HCT116 (cell line): Measurements from ENCODE around the gene LFNG. TPM values are rescaled to one million over a fixed set of nuclear protein-coding genes. Genes with fewer than 3 reads are reported as not detected.

Experiments used
- ATAC-seq: fragments of 200-7000 bp; cut with Tn5 transposase; 2 replicates; pipeline ENCODE4 v1.9.1; 2020; ENCODE audit warnings: mild to moderate bottlenecking, moderate library complexity
- BruUV-seq: library from RNA; stranded (reverse); fragments of 400-500 nt; replicated peaks from 2 replicates; lab custom pipeline; 2021; lab: Mats Ljungman, UMichigan
- CTCF ChIA-PET: fragments of 300-600 bp; sonication (Branson Sonifier 250); formaldehyde crosslinking; loops from one replicate; lab custom pipeline; 2021; ENCODE audit warnings: antibody characterized with exemption; lab: Charles Lee
- POLR2A ChIA-PET: fragments of 300-600, 350-600 bp; sonication (Branson Sonifier 250); formaldehyde crosslinking; loops from one replicate; lab custom pipeline; 2021; ENCODE audit warnings: antibody characterized with exemption; lab: Charles Lee
- RAD21 ChIA-PET, 2 experiments: fragments of 300-600 bp; sonication (Branson Sonifier 250); formaldehyde crosslinking; loops; one replicate each; lab custom pipeline; 2023; ENCODE audit warnings: low total read pairs in 2 of 2; ENCODE audit not compliant: uncharacterized antibody in 2 of 2, unreplicated experiment in 2 of 2, low non-redundant PET in 1 of 2; lab: Charles Lee
- DNase-seq: peaks from one replicate; pipeline ENCODE4 v3.0.0-alpha.2; 2010; ENCODE audit warnings: low read depth, low spot score
- H2AFZ ChIP-seq: fragments of 200-600 bp; shearing (Covaris generic), sonication (generic); 2 replicates; pipeline ENCODE4 v1.6.1; 2017; ENCODE audit warnings: low read depth, mixed run types, mixed read lengths, antibody characterized with exemption, low read length; ENCODE audit not compliant: poor library complexity, severe bottlenecking
- H3K27ac ChIP-seq: 2 replicates; pipeline ENCODE4 v1.5.1; 2012; ENCODE audit warnings: low read depth, low read length
- H3K27me3 ChIP-seq: fragments of 200-600 bp; sonication (generic); 2 replicates; pipeline ENCODE4 v1.6.1; 2016; ENCODE audit warnings: mixed run types, low read length, mixed read lengths; ENCODE audit not compliant: insufficient read depth
- H3K36me3 ChIP-seq, 2 experiments: fragments of 200-500 bp in 1 of 2; fragments of 200-600 bp in 1 of 2; sonication (Bioruptor generic) in 1 of 2; sonication (generic) in 1 of 2; 2 replicates each; pipeline versions ENCODE4 v1.5.1 to v1.6.1; 2014 to 2016; ENCODE audit warnings: low read length in 2 of 2, inconsistent platforms in 1 of 2, mixed read lengths in 1 of 2, mixed run types in 1 of 2; ENCODE audit not compliant: insufficient read depth in 2 of 2, control insufficient read depth in 1 of 2
- H3K4me1 ChIP-seq, 2 experiments: fragments of 200-600 bp in 1 of 2; sonication (generic) in 1 of 2; 2 replicates each; pipeline versions ENCODE4 v1.5.1 to v1.6.1; 2012 to 2017; ENCODE audit warnings: low read length in 2 of 2, inconsistent platforms in 1 of 2, mild to moderate bottlenecking in 1 of 2, mixed read lengths in 1 of 2, mixed run types in 1 of 2, moderate library complexity in 1 of 2; ENCODE audit not compliant: insufficient read depth in 2 of 2, control insufficient read depth in 1 of 2
- H3K4me2 ChIP-seq: fragments of 200-600 bp; sonication (generic); 2 replicates; pipeline ENCODE4 v1.6.1; 2017; ENCODE audit warnings: mixed run types, low read length, mixed read lengths
- H3K4me3 ChIP-seq, 2 experiments: fragments of 200-600 bp in 1 of 2; sonication (generic) in 1 of 2; replicated peaks in 1 of 2; 2 replicates each; pipeline ENCODE4 v1.5.1; 2011 to 2016; ENCODE audit warnings: low read length in 2 of 2, control low read depth in 1 of 2, low read depth in 1 of 2, mild to moderate bottlenecking in 1 of 2, mixed read lengths in 1 of 2, mixed run types in 1 of 2
- H3K79me2 ChIP-seq: fragments of 200-600 bp; sonication (generic); 2 replicates; pipeline ENCODE4 v1.6.1; 2017; ENCODE audit warnings: mild to moderate bottlenecking, mixed run types, low read length, moderate library complexity, mixed read lengths; ENCODE audit not compliant: insufficient read depth
- H3K9ac ChIP-seq: fragments of 200-600 bp; sonication (generic); 2 replicates; pipeline ENCODE4 v1.6.1; 2016; ENCODE audit warnings: low read length, mixed read lengths
- H3K9me2 ChIP-seq: fragments of 200-600 bp; sonication (generic), shearing (Covaris generic); 2 replicates; pipeline ENCODE4 v1.6.1; 2017; ENCODE audit warnings: mixed run types, mild to moderate bottlenecking, moderate library complexity; ENCODE audit not compliant: insufficient read depth
- H3K9me3 ChIP-seq, 2 experiments: fragments of 200-500 bp in 1 of 2; fragments of 200-600 bp in 1 of 2; sonication (Bioruptor generic) in 1 of 2; sonication (generic) in 1 of 2; 2 replicates each; pipeline ENCODE4 v1.6.1; 2014 to 2017; ENCODE audit warnings: low read length in 2 of 2, mixed read lengths in 2 of 2, inconsistent platforms in 1 of 2, low read depth in 1 of 2, mild to moderate bottlenecking in 1 of 2, mixed run types in 1 of 2, moderate library complexity in 1 of 2; ENCODE audit not compliant: control insufficient read depth in 1 of 2, insufficient read depth in 1 of 2
- H4K20me1 ChIP-seq: fragments of 200-600 bp; sonication (generic), shearing (Covaris generic); 2 replicates; pipeline ENCODE4 v1.6.1; 2017; ENCODE audit warnings: mixed run types, mild to moderate bottlenecking, moderate library complexity; ENCODE audit not compliant: insufficient read depth
- CBX3 ChIP-seq: IDR thresholded peaks from 2 replicates; pipeline ENCODE4 v1.6.1; 2012; ENCODE audit warnings: low read depth
- CEBPB ChIP-seq: IDR thresholded peaks from 2 replicates; pipeline ENCODE4 v1.6.1; 2012; ENCODE audit warnings: low read depth
- EGR1 ChIP-seq: IDR thresholded peaks from 2 replicates; pipeline ENCODE4 v1.6.1; 2012; ENCODE audit warnings: low read depth
- EZH2 ChIP-seq: fragments of 200-600 bp; sonication (generic); IDR thresholded peaks from 2 replicates; pipeline ENCODE4 v1.6.1; 2017; ENCODE audit warnings: antibody characterized with exemption, mixed run types
- EZH2phosphoT487 ChIP-seq: fragments of 200-600 bp; IDR thresholded peaks from 2 replicates; pipeline ENCODE4 v1.6.1; 2018; ENCODE audit warnings: antibody characterized with exemption, borderline replicate concordance
- FOSL1 ChIP-seq: IDR thresholded peaks from 2 replicates; pipeline ENCODE4 v1.6.1; 2012; ENCODE audit warnings: low read depth
- JUND ChIP-seq: IDR thresholded peaks from 2 replicates; pipeline ENCODE4 v1.6.1; 2012
- POLR2A ChIP-seq: IDR thresholded peaks from 2 replicates; pipeline ENCODE4 v1.7.0; 2011; ENCODE audit warnings: borderline replicate concordance; ENCODE audit not compliant: insufficient read depth, insufficient read length; ENCODE audit errors: extremely low read depth
- POLR2AphosphoS5 ChIP-seq: IDR thresholded peaks from 2 replicates; pipeline ENCODE4 v1.6.1; 2011; ENCODE audit warnings: mild to moderate bottlenecking, low read depth, low read length, moderate library complexity
- SIN3A ChIP-seq: IDR thresholded peaks from 2 replicates; pipeline ENCODE4 v1.6.1; 2012; ENCODE audit warnings: low read depth
- SP1 ChIP-seq: IDR thresholded peaks from 2 replicates; pipeline ENCODE4 v1.6.1; 2012; ENCODE audit warnings: low read depth
- SRF ChIP-seq: IDR thresholded peaks from 2 replicates; pipeline ENCODE4 v1.6.1; 2012; ENCODE audit warnings: low read depth
- TCF7L2 ChIP-seq: IDR thresholded peaks from 2 replicates; pipeline ENCODE4 v1.7.0; 2011; ENCODE audit warnings: borderline replicate concordance, inconsistent platforms; ENCODE audit not compliant: insufficient read depth, insufficient read length; ENCODE audit errors: extremely low read depth
- YY1 ChIP-seq: IDR thresholded peaks from 2 replicates; pipeline ENCODE4 v1.6.1; 2011; ENCODE audit warnings: low read length, low read depth, moderate library complexity, mild to moderate bottlenecking; ENCODE audit not compliant: insufficient replicate concordance; ENCODE audit errors: extremely low read depth
- ZNF274 ChIP-seq: fragments of 200-500 bp; sonication (Bioruptor generic); IDR thresholded peaks from 2 replicates; pipeline ENCODE4 v1.6.1; 2014; ENCODE audit warnings: mild to moderate bottlenecking, low read depth, low read length, inconsistent platforms
- intact Hi-C: fragments of 100-400 bp; cut with micrococcal nuclease; formaldehyde crosslinking; loops from 2 replicates; pipeline ENCODE4 v1.10.0; 2022
- total RNA-seq: library from RNA; stranded (reverse); gene quantifications from one replicate; pipeline ENCODE4 v1.2.1, GENCODE V29; 2021; ENCODE audit not compliant: unreplicated experiment
- TF ChIP-seq, protein P1 (sequence below): IDR thresholded peaks from 2 replicates; pipeline ENCODE4 v1.6.1; 2011; ENCODE audit warnings: mild to moderate bottlenecking, low read length, moderate library complexity; ENCODE audit not compliant: insufficient replicate concordance; ENCODE audit errors: extremely low read depth
- TF ChIP-seq, protein P2 (sequence below): IDR thresholded peaks from 2 replicates; pipeline ENCODE4 v1.6.1; 2012
- TF ChIP-seq, protein P3 (sequence below), 3 experiments: fragments of 200-600 bp in 1 of 3; sonication (generic) in 1 of 3; IDR thresholded peaks in 2 of 3; conservative IDR thresholded peaks in 1 of 3; 2 replicates each; pipeline ENCODE4 v1.5.1; 2012 to 2017; ENCODE audit warnings: low read depth in 2 of 3, low read length in 2 of 3, antibody characterized with exemption in 1 of 3, borderline replicate concordance in 1 of 3, control low read depth in 1 of 3, mild to moderate bottlenecking in 1 of 3, mixed read lengths in 1 of 3, mixed run types in 1 of 3, moderate library complexity in 1 of 3; ENCODE audit not compliant: insufficient read depth in 1 of 3
- TF ChIP-seq, protein P4 (sequence below): IDR thresholded peaks from 2 replicates; pipeline ENCODE4 v1.6.1; 2012

The LFNG gene
- total RNA-seq, 1 experiment from 2014 or later: 14.3 TPM

DNA sequence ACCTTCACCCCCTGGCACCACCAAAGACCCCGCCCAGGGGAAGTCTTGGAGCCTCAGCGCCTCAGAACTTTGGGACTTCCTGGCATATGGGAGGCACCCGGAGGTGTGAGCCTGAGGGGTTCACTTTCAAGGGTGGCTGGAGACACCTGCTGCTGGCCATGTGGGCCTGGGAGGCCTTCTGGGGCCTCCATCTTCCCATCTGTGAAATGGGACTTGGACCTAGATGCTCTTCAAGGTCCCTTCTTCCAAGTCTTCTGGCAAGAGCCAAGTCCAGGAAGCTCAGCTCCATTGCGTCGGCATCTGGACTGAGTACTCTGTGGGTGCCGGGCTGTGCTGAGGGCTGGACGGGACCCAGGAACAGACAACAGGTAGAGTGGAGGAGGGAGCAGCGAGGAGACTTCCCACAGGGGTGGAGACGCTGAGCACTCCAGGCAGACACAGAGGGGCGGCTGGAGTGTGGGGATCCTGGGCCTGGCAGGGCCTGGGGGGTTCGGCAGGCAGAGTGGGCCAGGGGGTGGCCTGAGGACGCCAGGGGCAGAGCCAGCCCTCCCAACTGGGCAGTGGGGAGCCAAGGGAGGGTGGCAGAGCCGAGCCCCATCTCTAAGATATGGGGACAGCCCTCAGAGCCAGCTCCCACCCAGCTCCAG lies 9.3 kb upstream of the LFNG start:
- H3K27ac ChIP-seq: no peak overlapping the region
- H3K4me3 ChIP-seq: no peak overlapping the region
- no peaks in the 10 kb centered on the region for H3K27me3 ChIP-seq
- CTCF ChIA-PET: no interaction called here
- DNase-seq (no peak), ATAC-seq (no peak)
- no peaks in the 10 kb centered on the region for H3K79me2 ChIP-seq
- H3K9ac ChIP-seq: no peak overlapping the region
- no peak for TF ChIP-seq SRF
- TF ChIP-seq ZNF274: no peak
- no peak for TF ChIP-seq EZH2
- TF ChIP-seq EGR1: no peak
- TF ChIP-seq SIN3A: no peak
- TF ChIP-seq POLR2AphosphoS5: no peak
- TF ChIP-seq CBX3: no peak
- TF ChIP-seq POLR2A: no peak
- TF ChIP-seq, protein P1, sequence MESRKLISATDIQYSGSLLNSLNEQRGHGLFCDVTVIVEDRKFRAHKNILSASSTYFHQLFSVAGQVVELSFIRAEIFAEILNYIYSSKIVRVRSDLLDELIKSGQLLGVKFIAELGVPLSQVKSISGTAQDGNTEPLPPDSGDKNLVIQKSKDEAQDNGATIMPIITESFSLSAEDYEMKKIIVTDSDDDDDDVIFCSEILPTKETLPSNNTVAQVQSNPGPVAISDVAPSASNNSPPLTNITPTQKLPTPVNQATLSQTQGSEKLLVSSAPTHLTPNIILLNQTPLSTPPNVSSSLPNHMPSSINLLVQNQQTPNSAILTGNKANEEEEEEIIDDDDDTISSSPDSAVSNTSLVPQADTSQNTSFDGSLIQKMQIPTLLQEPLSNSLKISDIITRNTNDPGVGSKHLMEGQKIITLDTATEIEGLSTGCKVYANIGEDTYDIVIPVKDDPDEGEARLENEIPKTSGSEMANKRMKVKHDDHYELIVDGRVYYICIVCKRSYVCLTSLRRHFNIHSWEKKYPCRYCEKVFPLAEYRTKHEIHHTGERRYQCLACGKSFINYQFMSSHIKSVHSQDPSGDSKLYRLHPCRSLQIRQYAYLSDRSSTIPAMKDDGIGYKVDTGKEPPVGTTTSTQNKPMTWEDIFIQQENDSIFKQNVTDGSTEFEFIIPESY: no peak
- TF ChIP-seq, protein P2, sequence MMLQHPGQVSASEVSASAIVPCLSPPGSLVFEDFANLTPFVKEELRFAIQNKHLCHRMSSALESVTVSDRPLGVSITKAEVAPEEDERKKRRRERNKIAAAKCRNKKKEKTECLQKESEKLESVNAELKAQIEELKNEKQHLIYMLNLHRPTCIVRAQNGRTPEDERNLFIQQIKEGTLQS: no peak
- no peak for TF ChIP-seq CEBPB
- no peak for TF ChIP-seq YY1
- TF ChIP-seq, protein P3, sequence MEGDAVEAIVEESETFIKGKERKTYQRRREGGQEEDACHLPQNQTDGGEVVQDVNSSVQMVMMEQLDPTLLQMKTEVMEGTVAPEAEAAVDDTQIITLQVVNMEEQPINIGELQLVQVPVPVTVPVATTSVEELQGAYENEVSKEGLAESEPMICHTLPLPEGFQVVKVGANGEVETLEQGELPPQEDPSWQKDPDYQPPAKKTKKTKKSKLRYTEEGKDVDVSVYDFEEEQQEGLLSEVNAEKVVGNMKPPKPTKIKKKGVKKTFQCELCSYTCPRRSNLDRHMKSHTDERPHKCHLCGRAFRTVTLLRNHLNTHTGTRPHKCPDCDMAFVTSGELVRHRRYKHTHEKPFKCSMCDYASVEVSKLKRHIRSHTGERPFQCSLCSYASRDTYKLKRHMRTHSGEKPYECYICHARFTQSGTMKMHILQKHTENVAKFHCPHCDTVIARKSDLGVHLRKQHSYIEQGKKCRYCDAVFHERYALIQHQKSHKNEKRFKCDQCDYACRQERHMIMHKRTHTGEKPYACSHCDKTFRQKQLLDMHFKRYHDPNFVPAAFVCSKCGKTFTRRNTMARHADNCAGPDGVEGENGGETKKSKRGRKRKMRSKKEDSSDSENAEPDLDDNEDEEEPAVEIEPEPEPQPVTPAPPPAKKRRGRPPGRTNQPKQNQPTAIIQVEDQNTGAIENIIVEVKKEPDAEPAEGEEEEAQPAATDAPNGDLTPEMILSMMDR (IDR thresholded peaks at IDR 0.05 in 2 of 3, conservative IDR thresholded peaks at IDR 0.05 in 1 of 3; ENCODE audit: borderline replicate concordance in 1 of 3, insufficient read depth in 1 of 3, low read depth in 2 of 3, low read length in 2 of 3): no peak
- TF ChIP-seq EZH2phosphoT487: no peak
- TF ChIP-seq FOSL1: no peak
- TF ChIP-seq JUND: no peak
- TF ChIP-seq TCF7L2: no peak
- TF ChIP-seq, protein P4, sequence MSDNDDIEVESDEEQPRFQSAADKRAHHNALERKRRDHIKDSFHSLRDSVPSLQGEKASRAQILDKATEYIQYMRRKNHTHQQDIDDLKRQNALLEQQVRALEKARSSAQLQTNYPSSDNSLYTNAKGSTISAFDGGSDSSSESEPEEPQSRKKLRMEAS: no peak
- TF ChIP-seq SP1: no peak
- H3K9me2 ChIP-seq: no peaks in the 10 kb centered on the region
- H3K4me2 ChIP-seq: no peak overlapping the region
- intact Hi-C loops: no loop called here
- H3K9me3 ChIP-seq: no peaks in the 10 kb centered on the region
- no peak overlapping the region for H2AFZ ChIP-seq
- no TSS peak for BruUV-seq
- RAD21 ChIA-PET: no interaction called here
- no peaks in the 10 kb centered on the region for H3K36me3 ChIP-seq
- H3K4me1 ChIP-seq: no peaks in the 10 kb centered on the region
- no peaks in the 10 kb centered on the region for H4K20me1 ChIP-seq
- POLR2A ChIA-PET: no interaction called here
